ENCODE results near the gene ULBP3.
A peak's percentile ranks its signal among the peaks of the same experiment; 100 is the strongest.
"Not testable (repeated sequence)": the region's sequence is repeated elsewhere in the genome, so short reads cannot be mapped to it uniquely, and the experiment has no call there.

The ULBP3 gene

DNA sequence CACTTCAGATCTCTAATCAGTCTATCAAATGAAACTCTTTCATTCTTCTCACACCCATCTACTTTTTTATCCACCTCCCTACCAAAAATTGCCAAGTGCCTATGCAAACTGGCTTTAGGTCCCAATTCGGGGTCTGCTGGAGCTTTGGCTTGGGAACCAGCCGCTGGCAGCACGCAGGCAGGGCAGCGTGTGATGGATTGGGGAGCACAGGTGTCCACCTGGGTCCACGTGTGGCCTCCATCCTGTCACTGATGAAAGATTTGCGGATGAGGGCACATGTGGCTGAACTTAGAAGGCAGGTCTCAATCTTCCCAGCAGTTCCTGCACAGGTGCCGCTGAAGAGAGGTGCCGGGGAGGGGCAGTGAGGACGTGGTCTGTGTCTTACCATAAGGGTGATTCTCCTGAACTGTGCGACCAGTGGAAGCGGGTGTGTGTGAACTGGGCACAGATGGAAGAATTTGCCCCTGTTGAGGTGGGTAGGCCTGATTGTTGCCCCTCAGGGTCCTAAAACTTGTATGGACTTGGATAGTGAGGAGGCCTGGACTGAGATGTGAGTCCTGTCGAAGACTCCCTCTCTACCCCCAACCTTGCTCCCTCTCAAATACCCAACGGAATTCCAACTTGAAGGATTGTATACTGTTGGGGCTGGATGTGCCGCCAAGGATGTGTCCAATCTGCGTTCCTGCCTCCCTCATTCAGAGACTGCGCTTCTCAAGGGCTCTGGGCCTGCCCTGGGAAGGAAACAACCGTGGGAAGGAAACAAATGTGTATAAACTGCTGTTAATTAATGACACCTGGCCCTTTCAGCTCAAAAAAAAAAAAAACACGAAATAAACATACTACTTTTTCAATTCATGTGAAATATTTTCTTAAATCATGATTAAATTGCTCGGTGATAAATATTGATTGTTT, 25.2 kb downstream of the ULBP3 start:
- DNase-seq (ENCODE audit: low spot score) (no peak), FAIRE-seq (no peak)

DNA sequence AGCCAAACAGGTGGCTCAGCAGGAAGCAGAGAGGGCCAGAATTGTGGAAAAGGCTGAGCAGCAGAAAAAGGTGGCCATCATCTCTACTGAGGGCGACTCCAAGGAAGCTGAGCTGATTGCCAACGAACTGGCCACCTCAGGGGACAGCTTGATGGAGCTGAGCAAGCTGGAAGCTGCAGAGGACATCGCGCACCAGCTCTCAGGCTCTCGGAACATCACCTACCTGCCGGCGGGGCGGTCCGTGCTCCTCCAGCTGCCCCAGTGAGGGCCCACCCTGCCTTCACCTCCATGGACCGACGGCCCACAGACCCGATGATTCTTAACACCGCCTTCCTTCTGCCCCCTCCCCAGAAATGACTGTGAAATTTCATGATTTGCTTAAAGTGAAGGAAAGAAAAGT, 25.8 kb downstream of the ULBP3 start:
- FAIRE-seq (no peak), DNase-seq (ENCODE audit: low spot score) (no peak)

DNA sequence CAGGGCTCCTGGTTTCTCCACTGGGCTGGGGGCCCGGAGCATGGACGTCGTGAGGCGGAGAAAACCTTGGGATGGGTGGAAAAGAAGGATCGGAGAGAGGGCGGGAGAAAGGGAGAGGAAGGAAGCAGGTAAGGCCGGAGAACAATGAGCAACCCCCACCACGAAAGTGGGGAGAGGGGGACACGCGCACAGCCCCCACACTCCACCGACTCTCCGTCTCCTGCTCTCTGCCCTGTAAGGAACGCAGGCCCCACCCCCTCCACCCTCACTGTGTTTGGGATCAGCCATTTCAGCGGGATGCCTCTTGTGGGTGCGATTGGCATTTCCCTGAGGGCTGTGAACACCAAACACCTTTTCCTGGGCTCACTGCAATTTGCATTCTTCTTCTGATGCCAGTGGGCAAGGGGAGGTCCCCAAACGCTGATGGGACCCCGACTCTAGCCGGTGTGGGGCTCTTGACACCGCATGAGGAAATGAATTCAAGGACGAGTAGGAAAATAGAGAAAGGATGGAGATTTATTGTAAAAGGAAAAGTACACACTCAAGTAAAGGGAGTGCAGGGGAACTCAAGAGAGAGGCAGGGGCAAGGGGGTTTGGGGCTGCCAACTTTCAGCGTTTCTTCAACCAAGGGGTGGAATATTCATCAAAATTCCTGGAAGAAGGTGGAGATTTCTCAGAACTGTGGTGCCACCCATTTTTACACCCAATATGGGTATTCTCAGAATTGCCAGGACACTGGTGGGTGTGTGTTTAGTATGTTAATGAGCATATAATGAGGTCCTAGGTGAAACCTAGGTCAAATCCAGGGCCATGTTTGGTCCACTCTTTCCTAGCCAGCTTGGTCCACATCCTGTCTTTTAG, 30.5 kb downstream of the ULBP3 start:
- FAIRE-seq (no peak), DNase-seq (ENCODE audit: low spot score) (no peak)

DNA sequence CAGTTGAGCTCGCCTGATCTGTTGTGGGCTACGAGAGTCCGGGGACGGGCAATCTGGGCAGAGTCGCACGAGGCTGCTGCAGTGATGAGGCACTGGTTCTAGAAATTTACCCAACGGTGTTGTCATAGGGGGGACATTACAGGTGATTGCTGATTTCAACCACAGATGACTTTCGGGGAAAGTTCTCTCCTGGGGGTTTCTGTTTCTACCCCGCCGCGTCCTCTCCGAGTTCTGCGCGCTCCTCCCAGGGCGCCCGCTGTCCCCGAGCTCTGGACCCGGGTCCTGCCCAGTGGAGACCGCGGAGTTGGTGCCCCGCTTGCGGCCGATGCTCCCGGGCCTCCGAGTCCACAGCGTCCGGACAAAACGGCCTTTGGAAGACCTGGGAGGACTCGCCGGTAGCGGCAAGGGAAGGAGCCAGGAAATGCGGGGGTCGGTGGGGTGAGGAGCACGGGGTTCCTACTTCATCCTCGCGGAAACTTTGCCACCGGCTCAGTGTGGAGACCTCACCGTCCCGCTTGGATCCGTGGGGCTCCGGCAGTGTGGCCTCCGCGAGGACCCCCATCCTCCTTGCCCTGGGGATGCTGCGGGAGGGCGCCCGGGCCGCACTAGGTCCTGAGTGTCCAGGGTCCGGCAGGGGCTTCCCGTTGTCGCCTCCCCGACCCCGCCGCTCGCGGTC, 31.3 kb downstream of the ULBP3 start:
- DNase-seq (ENCODE audit: low spot score): no peak
- no peak for FAIRE-seq

DNA sequence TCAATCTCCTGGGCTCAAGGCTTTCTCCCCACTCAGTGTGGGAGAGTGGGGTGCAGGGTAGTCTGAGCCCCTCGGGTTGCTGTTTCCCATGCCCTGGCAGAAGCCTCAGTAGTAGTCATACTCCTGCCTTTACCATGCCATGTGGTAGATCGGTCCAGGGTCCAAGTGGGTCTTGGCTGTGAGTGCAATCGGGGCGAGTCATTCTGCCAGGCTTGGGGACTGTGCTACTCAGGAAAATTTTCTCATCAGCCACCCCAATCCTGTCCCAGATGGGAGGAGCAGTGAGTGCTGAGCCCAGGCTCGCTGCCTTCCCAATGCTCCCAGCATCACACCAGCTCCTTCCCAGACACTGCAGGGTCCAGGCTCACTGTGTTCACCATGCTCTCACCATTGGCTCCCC, 32.8 kb downstream of the ULBP3 start:
- no peak for FAIRE-seq
- DNase-seq (ENCODE audit: low spot score): no peak

DNA sequence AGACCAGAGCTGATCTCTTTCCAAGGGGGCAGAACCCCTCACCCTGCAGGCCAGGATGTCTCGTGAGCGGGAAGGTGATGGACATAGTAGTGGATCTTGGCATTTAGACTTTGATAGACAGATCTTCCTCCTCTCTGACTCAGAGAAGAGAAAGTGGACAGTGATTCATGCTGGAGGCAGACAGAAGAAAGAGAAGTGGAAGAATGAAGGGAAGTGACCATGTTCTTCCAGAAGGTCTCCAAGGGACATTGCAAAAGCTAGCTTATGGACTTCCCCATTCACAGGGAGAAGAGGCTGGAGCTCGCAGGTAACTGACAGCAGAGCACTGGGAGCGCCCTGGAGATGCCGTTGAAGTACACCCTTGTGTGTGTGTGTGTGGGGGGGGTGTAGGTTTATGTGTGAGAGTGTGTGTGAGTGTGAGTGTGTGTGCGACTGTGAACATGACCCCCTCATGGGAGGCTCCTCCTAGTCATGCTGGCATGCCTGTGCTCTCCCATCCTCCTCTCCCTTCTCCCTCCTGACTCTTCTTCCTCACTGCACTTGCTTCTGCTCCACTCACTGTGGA, 35.6 kb downstream of the ULBP3 start:
- FAIRE-seq (no peak), DNase-seq (ENCODE audit: low spot score) (no peak)

DNA sequence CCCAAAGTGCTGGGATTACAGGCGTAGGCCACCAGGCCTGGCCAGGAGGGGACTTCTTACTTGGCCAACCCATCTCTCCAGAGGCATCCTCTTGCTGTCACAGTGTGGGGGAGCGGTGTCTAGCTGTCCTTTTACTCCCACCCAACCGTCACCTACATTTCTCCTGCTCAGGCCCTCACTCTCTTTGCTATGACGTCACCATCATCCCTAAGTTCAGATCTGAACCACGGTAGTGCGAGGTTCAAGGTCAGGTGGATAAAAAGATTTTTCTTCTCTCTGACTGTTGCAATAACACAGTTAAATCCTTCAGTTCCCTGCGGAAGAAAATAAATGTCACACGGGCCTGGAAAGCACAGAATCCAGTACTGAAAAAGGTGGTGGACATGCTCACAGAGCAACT, 36.3 kb downstream of the ULBP3 start:
- FAIRE-seq (no peak), DNase-seq (ENCODE audit: low spot score) (no peak)

DNA sequence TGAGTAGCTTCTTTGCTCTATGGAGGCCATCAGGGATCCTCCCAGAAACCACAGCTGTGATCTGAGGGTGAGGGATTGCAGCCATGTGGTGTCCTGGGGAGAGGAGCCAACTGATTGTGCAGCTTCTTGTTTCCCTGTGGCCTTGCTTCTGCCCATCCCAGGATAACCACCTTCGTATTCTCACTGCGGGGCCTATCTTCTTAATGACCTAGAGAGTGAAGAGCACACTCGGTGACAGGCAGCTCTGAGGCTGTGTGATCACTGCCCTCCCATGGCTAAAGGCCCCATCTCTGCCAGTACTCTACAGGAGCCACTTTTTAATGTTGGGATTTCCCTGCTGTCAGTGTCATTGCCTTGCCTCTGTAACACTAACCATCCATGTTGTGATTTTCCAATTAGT, 38.3 kb downstream of the ULBP3 start:
- FAIRE-seq (no peak), DNase-seq (ENCODE audit: low spot score) (no peak)

DNA sequence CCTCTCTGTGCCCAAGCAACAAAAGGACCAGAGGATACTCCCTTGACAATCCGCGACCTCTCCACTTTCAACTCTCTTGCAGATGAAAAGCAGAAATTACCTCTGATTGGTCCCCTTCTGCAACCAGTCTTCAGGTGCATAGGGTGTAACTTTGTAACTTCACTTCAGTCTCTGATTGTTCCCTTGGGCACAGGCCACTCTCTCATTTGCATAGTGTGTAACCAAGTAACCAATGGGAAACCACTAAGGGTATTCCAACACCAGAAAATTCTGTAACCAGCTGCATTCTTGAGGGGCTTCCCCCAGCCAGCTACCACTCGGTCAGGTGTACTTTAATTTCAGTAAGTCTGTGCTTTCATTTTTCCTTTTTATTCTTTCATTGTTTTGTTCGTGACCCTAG, 39.2 kb downstream of the ULBP3 start:
- no peak for DNase-seq (ENCODE audit: low spot score)
- FAIRE-seq: no peak

DNA sequence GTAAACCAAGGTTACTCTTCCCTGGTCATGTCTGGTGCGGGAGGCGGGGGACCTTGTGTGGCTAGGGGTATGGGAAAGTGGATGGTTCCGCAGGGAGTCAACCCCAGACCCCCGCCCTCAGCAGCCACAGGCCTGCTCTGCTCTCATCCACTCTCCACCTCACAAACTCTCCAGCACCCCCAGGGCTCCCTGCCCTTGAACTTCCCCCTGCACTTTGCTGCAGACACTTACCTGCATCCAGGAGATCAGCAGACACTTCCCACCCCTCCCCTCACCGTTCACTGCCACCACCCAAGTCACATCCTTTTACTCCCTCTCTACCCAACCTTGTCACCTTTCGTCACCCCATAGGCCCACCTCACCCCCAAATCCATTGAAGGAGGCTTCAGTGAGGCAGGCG, 39.6 kb downstream of the ULBP3 start:
- FAIRE-seq: no peak
- DNase-seq (ENCODE audit: low spot score): no peak

DNA sequence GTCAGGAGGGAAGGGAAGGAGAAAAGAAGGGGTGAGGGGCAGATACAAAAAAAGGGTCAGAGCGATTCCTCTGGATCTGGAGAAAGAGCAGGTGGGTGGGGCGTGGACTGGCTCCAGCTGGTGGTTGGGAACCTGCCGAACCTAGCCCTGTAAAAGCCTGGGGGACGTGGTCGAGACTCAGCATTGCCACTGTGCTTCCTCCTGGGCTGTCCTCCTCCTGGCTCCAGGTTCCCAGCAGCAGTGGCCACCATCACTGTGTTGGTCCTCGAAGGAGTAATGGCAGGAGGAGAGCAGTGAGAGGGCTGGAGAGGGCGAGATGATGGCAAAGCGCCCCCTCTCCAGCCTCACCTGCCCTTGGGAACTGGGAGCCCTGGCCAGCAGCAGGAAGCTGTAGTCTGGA, 40.1 kb downstream of the ULBP3 start:
- DNase-seq (ENCODE audit: low spot score) (no peak), FAIRE-seq (no peak)

DNA sequence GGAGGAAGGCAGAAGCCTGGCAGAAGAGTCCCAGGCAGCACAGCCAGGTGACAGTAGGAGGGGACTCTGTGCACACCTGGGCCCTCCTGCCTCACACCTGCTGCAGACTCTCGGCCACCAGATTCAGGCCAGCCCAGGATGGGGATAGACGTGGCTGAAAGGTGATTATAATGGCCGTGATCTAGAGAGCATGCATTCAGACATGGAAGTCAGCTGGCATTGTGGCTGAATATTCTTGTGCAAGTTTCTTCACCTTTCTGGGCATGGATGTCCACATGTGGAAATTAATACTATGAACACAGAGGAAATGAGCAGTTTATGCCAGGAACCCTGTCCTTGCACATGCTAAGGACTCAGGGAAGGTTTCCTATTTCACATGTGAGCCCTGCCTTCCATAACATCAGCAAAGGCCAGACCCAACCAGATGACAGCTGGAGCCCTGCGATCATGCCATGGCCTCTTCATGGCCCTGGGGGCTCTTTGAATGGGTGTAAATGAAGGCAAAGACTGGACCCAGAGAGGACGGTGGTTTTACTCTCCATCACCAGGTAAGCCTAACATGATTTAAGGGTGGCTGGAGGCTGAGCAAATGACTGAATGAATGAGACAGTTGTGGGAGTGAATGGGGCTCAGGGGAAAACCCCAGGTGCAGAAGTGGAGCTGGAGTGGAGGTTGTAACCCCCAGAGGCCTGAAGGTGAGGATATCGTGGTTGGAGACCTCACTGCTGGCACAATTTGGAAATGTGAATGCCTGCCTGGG, 40.9 kb downstream of the ULBP3 start:
- no peak for FAIRE-seq
- DNase-seq (ENCODE audit: low spot score): no peak

DNA sequence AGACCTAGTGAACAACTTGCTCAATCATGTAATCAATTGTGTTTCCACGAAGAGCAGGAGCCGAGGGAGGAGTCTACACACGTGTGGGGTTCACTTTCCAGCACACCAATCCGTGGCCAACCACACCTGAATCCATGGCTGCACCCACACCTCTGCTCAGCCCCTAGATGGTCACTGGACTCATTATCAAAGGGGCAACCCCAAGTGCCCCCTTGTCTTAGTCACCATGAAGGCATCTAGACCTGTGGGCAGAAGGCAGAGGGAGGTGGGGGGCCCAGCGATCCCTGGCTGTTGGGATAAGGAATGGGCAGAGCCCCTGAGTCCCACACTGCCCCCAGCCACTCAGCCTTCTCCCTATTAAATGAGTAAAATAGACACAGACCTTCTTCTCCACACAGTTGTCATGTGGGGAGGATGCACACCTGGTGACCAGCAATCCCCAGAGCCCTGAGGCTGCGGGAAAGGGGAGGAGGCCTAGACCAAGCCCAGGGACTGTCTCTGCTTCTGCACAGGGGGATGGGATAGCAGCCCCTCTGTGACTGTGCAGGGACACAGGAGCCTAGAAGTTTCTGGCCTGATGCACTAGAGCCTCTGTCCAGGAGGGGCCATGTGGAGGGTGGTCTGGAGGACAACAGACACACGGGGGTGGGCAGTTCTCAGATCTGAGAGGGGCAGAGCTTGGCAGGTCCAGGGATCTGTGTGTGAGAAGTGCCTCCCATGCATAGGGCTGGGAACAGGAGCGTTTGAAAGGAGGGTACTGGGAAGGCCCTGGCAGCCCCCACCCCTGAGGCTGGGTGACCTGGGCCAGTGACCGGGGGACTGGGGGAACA, 41.7 kb downstream of the ULBP3 start:
- DNase-seq (ENCODE audit: low spot score) (no peak), FAIRE-seq (no peak)

DNA sequence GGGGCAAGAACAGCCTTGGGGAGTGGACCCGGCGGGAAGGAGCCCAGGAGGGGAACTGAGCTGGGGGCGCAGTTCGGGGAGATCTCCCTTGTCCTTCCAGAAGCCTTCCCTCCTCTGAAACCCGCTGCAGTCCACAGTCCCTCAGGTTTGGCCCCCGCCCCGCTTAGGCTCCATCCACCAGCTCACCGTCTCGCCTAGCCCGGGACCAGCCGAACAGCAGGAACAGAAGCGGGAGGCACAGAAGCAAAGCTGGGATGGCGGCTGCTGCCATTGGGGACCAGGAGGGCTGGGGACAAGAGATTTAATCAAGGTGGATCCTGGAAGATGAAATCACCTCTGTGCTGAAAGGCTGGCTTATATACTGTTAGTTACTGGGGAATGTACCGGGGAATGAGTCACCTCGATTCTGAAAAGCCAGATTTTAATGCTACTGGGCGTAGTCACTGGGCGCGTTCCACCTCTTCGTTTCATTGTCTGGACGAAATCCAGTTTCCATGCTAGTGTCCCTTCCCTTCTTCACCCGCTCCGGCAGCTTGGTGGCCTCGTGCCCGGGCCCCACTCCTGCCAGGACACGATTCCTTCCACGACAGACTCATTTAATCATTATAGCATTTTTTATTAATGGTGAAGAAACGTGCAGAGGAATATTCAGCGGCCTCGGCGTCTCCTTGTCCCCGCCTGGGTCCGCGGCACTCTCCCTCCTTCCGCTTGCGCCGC, 43.6 kb downstream of the ULBP3 start, which contains the start of gene RAET1L:
Gene RAET1L (minus strand): TSS at position 332 of the 717 bp plus-strand sequence. CDS start 61 bp downstream, at position 271.
- FAIRE-seq (no peak), DNase-seq (ENCODE audit: low spot score) (peak; percentile 70)

DNA sequence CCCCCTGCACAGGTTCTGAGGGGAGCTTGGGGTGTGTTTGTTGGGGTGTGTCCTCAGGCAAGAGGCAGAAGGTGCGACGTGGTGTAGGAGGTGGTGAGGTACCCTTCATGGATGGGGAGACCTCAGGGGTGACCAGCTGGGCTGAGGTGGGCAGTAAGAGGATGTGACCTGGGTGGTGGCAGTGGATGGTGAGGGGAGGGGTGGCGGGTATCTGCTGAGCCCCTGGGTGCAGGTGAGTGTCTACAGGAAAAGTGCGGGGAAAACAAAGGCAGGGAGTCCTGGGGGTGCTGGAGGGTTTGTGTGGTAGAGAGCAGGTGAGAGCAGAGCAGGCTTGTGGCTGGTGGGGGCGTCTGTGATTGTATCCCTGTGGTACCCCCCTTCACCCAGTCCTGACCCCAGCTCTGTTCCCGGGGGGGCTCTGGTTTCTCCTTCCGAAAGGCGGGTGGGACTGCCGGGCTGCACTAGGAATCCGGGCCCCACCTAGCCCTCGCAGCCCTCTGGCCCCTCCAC, 44.2 kb downstream of the ULBP3 start:
- DNase-seq (ENCODE audit: low spot score) (no peak), FAIRE-seq (no peak)

DNA sequence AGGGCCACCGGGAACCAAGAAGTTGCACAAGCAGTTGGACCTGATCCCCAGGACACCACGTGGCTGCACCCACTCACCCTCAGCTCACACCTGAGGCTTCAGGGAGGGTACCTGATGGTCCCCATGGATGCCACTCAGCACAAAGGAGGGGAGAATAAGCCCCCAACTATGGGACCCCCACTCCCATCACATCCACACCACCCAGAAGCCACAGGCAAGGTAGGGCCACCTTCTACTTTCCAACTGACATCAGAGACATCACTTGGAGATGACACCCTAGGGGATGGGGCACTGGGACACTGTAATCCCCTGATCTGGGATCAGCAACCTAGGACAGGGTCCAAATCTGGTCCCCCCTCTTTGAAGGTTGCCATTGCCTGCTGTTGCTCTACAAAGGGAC, 44.9 kb downstream of the ULBP3 start:
- FAIRE-seq; DNase-seq (ENCODE audit: low spot score): not testable (repeated sequence)

DNA sequence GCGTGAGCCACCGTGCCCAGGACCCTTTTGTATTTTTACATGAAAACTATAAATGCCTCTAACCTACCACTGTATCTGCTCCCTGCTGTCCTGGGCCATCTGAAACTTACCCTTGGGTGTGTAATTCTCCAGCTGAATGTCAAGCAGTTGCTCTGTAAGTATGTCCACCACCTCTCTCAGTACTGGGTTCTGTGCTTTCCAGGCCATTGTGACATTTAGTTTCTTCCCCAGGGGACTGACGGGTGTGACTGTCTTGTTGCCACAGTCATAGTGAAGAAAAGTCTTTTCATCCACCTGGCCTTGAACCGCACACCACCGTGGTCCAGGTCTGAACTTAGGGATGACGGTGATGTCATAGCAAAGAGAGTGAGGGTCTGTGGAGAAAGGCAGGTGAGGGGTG, 47.1 kb downstream of the ULBP3 start:
- not testable (repeated sequence) for DNase-seq (ENCODE audit: low spot score); FAIRE-seq

DNA sequence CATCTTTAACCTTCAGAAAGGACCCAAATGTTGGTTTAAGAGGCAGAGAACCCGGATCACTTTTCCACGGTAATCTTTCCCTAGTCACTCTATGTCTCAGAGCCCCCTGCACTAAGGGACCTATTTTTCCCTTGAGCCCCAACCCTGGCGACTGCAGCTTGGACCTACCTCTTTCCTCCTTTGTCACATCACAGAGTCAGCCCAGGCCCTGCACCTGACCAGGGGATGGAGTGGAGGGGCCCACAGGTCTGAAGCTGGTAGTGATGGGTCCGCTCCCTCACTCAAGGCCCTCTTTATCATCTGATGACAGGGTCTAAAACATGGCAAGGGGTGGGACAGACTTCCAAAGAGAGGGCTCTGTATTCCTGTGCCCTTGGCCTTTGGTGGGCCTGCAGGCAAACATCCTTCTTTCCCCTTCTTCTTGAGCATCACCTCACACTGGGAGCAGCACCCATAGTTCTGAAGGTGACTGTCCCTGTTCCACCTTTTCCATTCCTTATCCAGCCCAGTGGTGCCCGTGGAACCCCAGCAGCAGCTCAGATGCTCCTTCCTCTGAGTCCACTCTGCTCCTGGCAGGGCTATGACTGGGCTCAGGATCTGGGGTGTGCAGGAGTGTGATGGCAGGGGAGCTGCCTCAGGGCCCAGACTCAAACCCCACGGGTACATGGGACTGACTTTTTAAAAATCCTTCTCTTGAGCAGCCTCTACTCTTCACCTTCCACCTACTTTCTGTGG, 49.9 kb downstream of the ULBP3 start:
- DNase-seq (ENCODE audit: low spot score) (no peak), FAIRE-seq (no peak)
